Retinal pigment epithelial cell (primary cell): ENCODE data around the gene NCKAP5.

Experiments used
- DNase-seq: peaks from one replicate; pipeline ENCODE4 v3.0.0-alpha.2; 2010; ENCODE audit warnings: low read depth
- H3K4me3 ChIP-seq: 2 replicates; pipeline ENCODE4 v1.5.1; 2011; ENCODE audit warnings: mild to moderate bottlenecking, low read length, control low read depth, moderate library complexity
- CTCF ChIP-seq: conservative IDR thresholded peaks from 2 replicates; pipeline ENCODE4 v1.5.1; 2011; ENCODE audit warnings: low read depth, low read length, control low read depth, inconsistent platforms

NCKAP5 gene

GRCh38 chr2:133380991-133381390, 187.3 kb downstream of the NCKAP5 start:
- H3K4me3 ChIP-seq = no peak overlapping the region
- no peak for TF ChIP-seq CTCF
- no peak for DNase-seq

GRCh38 chr2:133378928-133379549, 189.2 kb downstream of the NCKAP5 start:
- DNase-seq = no peak
- TF ChIP-seq CTCF = no peak
- no peak overlapping the region for H3K4me3 ChIP-seq

- TF ChIP-seq CTCF = no peak
Observed at GRCh38 chr2:133378386-133378785, 189.9 kb downstream of the NCKAP5 start.

GRCh38 chr2:133377599-133377998, 190.7 kb downstream of the NCKAP5 start:
- H3K4me3 ChIP-seq = no peak overlapping the region
- no peak for DNase-seq
- TF ChIP-seq CTCF = no peak

More at GRCh38 chr2:133378386-133378785, 189.9 kb downstream of the NCKAP5 start:
- H3K4me3 ChIP-seq = no peak overlapping the region
- no peak for DNase-seq

GRCh38 chr2:133377021-133377481, 191.2 kb downstream of the NCKAP5 start:
- no peak overlapping the region for H3K4me3 ChIP-seq
- no peak for DNase-seq
- no peak for TF ChIP-seq CTCF

GRCh38 chr2:133374781-133375180, 193.5 kb downstream of the NCKAP5 start:
- H3K4me3 ChIP-seq = no peak overlapping the region
- DNase-seq = no peak
- TF ChIP-seq CTCF = no peak

GRCh38 chr2:133371286-133371685, 197.0 kb downstream of the NCKAP5 start:
- no peak overlapping the region for H3K4me3 ChIP-seq
- no peak for DNase-seq
- no peak for TF ChIP-seq CTCF
